ENCODE data around the gene ANAPC13. TPM values are rescaled to one million over a fixed set of nuclear protein-coding genes. Genes with fewer than 3 reads are reported as not detected.

Gene ANAPC13
- total RNA-seq, 1 experiment from 2014 or later, result 61.5 TPM

GRCh38 chr3:134464064-134464688, 21.6 kb downstream of the ANAPC13 start:
- CTCF ChIA-PET, result interaction anchor here (0.6 to 1.4 kb wide), 3 partner anchors 9 to 155 kb away, joined by 3 to 4 read pairs (median 3); no protein-coding TSS in a partner anchor
- H3K36me3 Mint-ChIP-seq (ENCODE audit: insufficient read depth, unreplicated experiment), result peaks cover 4% of the 10 kb centered on the region
- no peak overlapping the region for H3K4me3 Mint-ChIP-seq (ENCODE audit: unreplicated experiment)
- no peak overlapping the region for H3K27ac Mint-ChIP-seq (ENCODE audit: low read depth, unreplicated experiment)
- no TSS peak for BruUV-seq (replicated peaks)
- no peak for TF ChIP-seq CTCF (IDR thresholded peaks at IDR 0.05; ENCODE audit: unreplicated experiment)
- DNase-seq (ENCODE audit: unreplicated experiment), result no peak
- peaks cover 16% of the 10 kb centered on the region for H3K4me1 Mint-ChIP-seq (ENCODE audit: insufficient read depth, unreplicated experiment)
- POLR2A ChIA-PET, result interaction anchor here (1.2 kb wide), 1 partner anchor 18 kb away, joined by 3 read pairs; no protein-coding TSS in a partner anchor
- no peaks in the 10 kb centered on the region for H3K27me3 Mint-ChIP-seq (ENCODE audit: insufficient read depth, unreplicated experiment)
- intact Hi-C loops (cut with micrococcal nuclease), result no loop called here
- H3K9me3 Mint-ChIP-seq (ENCODE audit: unreplicated experiment), result no peaks in the 10 kb centered on the region

- ChIA-PET CTCF (interaction anchor here (1.2 to 1.4 kb wide), 2 partner anchors 10 to 11 kb away, joined by 3 to 4 read pairs; no protein-coding TSS in a partner anchor), POLR2A (no interaction called here)
- intact Hi-C loops (cut with micrococcal nuclease), result no loop called here
- H3K9me3 Mint-ChIP-seq (ENCODE audit: unreplicated experiment), result no peaks in the 10 kb centered on the region
- no peaks in the 10 kb centered on the region for H3K27me3 Mint-ChIP-seq (ENCODE audit: insufficient read depth, unreplicated experiment)
- no peak overlapping the region for H3K27ac Mint-ChIP-seq (ENCODE audit: low read depth, unreplicated experiment)
- no peak for DNase-seq (ENCODE audit: unreplicated experiment)
- no TSS peak for BruUV-seq (replicated peaks)
- H3K36me3 Mint-ChIP-seq (ENCODE audit: insufficient read depth, unreplicated experiment), result no peaks in the 10 kb centered on the region
- no peak for TF ChIP-seq CTCF (IDR thresholded peaks at IDR 0.05; ENCODE audit: unreplicated experiment)
- peaks cover 16% of the 10 kb centered on the region for H3K4me1 Mint-ChIP-seq (ENCODE audit: insufficient read depth, unreplicated experiment)
- no peak overlapping the region for H3K4me3 Mint-ChIP-seq (ENCODE audit: unreplicated experiment)
Measured at GRCh38 chr3:134463676-134464063, 22.1 kb downstream of the ANAPC13 start.

- Mint-ChIP-seq H3K27ac (ENCODE audit: low read depth, unreplicated experiment) (peak overlapping the region; percentile 53), H3K9me3 (ENCODE audit: unreplicated experiment) (no peaks in the 10 kb centered on the region), H3K27me3 (ENCODE audit: insufficient read depth, unreplicated experiment) (no peaks in the 10 kb centered on the region), H3K4me1 (ENCODE audit: insufficient read depth, unreplicated experiment) (peaks cover 16% of the 10 kb centered on the region), H3K36me3 (ENCODE audit: insufficient read depth, unreplicated experiment) (no peaks in the 10 kb centered on the region), H3K4me3 (ENCODE audit: unreplicated experiment) (no peak overlapping the region)
- TF ChIP-seq CTCF (IDR thresholded peaks at IDR 0.05; ENCODE audit: unreplicated experiment), result no peak
- no peak for DNase-seq (ENCODE audit: unreplicated experiment)
- POLR2A ChIA-PET, result interaction anchor here (1.0 kb wide), 1 partner anchor 12 kb away, joined by 4 read pairs; no protein-coding TSS in a partner anchor
- intact Hi-C loops (cut with micrococcal nuclease), result no loop called here
- no TSS peak for BruUV-seq (replicated peaks)
- CTCF ChIA-PET, result interaction anchor here (0.7 to 0.8 kb wide), 2 partner anchors 89 to 153 kb away, joined by 3 read pairs; partner anchors contain the start of gene AMOTL2
Measured at GRCh38 chr3:134462331-134462941, 23.3 kb downstream of the ANAPC13 start.

DNA sequence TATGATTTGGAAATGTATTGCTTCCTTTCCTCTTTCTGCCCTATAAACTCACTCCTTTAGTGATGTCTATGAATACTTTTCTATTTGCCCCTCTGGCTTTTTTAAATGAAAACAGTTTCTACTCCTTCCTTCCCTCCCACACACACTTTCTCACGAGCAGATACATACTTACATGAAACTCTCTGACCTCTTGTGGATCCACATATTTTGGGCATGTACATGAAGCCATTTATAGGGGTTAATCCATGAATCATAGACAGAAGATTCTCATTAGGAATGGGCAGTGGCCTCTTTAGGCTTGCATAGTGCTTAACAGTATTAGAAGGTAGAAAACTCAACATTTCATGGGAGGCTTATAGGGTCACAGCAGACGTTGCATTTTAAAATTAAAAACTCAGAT, 24.8 kb downstream of the ANAPC13 start:
- ChIA-PET CTCF (interaction anchor here (0.7 to 1.8 kb wide), 2 partner anchors 12 to 199 kb away, joined by 3 to 16 read pairs; no protein-coding TSS in a partner anchor), POLR2A (interaction anchor here (1.2 kb wide), 1 partner anchor 86 kb away, joined by 3 read pairs; the partner anchor contains the start of gene AMOTL2)
- no peaks in the 10 kb centered on the region for H3K27me3 Mint-ChIP-seq (ENCODE audit: insufficient read depth, unreplicated experiment)
- peaks cover 16% of the 10 kb centered on the region for H3K4me1 Mint-ChIP-seq (ENCODE audit: insufficient read depth, unreplicated experiment)
- no peaks in the 10 kb centered on the region for H3K9me3 Mint-ChIP-seq (ENCODE audit: unreplicated experiment)
- no peak overlapping the region for H3K4me3 Mint-ChIP-seq (ENCODE audit: unreplicated experiment)
- DNase-seq (ENCODE audit: unreplicated experiment), result no peak
- intact Hi-C loops (cut with micrococcal nuclease), result no loop called here
- BruUV-seq (replicated peaks), result no TSS peak
- no peak for TF ChIP-seq CTCF (IDR thresholded peaks at IDR 0.05; ENCODE audit: unreplicated experiment)
- H3K27ac Mint-ChIP-seq (ENCODE audit: low read depth, unreplicated experiment), result no peak overlapping the region
- no peaks in the 10 kb centered on the region for H3K36me3 Mint-ChIP-seq (ENCODE audit: insufficient read depth, unreplicated experiment)
